Measurements from ENCODE around the gene DAB1.

Gene DAB1

DNA sequence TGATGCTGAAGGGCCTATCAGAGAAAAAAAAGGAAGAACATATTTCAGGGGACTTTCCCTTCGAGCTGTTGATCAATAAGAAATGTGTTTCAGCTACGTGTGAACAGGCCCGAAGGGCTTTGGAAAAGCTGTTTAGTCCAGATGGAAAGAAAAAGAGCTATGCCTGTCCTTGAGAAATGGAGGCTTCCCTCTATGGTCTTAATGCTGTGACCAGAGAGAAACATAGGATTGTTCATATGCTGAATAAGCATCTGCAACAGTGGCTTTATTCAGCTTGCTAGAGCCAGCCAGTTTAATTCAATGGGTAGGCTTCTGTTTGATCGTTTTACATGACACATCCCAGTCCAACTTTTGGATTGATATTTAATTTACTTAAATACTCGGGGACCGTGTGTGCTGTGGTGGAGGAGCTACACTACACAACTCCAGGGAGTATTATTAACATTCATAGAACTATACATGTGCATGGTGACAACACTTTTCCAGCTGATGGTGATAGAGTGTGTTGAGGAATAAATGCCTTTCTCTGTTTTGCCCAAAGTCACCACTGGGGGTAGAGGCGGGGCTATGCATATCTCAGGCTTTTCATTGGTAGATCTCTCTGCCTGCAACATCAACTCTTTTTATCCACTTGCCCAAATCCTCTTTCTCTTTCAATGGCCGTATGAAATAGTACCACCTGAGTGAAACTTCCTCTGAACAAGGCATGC, 351.3 kb downstream of the DAB1 start:
- H3K27ac ChIP-seq = no peak overlapping the region
- TF ChIP-seq, protein P1, sequence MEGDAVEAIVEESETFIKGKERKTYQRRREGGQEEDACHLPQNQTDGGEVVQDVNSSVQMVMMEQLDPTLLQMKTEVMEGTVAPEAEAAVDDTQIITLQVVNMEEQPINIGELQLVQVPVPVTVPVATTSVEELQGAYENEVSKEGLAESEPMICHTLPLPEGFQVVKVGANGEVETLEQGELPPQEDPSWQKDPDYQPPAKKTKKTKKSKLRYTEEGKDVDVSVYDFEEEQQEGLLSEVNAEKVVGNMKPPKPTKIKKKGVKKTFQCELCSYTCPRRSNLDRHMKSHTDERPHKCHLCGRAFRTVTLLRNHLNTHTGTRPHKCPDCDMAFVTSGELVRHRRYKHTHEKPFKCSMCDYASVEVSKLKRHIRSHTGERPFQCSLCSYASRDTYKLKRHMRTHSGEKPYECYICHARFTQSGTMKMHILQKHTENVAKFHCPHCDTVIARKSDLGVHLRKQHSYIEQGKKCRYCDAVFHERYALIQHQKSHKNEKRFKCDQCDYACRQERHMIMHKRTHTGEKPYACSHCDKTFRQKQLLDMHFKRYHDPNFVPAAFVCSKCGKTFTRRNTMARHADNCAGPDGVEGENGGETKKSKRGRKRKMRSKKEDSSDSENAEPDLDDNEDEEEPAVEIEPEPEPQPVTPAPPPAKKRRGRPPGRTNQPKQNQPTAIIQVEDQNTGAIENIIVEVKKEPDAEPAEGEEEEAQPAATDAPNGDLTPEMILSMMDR (conservative IDR thresholded peaks at IDR 0.05) = no peak

DNA sequence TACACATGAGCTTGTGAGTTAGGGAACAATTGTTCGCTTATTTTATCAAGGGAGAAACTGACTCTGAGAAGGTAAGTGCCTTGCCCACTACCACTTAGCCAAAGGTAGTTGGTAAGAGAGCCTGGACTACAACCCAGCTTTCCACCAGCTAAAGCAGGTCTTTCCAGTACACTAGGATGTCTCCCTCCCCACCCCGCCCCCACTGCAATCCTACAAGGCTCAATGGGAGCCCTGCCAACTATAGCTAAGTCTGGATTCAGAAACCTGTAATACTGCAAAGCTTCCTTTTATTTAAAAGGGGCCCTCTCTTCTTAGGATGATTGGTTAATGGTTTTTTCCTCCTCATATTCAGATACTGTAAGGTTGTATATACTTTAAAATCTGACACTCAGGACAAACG, 356.0 kb downstream of the DAB1 start:
- TF ChIP-seq, protein P1 (conservative IDR thresholded peaks at IDR 0.05) = no peak
- H3K27ac ChIP-seq = peak overlapping the region; percentile 51

DNA sequence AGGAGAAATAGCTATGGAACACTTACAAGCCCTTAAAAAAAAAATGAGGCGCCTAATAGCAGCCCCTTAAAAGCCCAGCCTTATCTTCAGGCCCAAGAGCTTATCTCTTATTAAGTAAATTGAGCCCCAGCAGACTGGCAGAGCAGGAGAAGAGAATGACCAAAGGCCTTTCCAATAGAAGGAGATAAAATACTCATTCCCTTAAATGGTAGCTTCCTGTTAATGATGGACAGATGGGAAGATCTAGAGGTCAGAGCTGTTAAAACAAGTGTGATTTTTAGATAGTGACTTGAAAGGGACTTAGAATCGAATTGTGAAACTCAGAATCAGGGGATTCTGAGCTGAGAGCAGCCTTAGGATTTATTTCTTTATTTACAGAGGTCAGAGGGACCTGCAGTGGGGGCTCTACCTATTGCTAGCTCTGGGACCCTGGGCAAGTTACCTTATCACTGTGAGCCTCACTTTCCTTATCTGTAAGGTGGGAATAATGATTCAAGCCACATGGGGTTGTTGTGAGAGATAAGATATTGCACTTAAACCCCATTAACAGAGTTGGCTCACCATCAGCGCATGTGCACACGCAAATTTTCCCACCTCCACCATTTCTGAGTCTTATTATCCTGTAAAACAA, 356.8 kb downstream of the DAB1 start:
- H3K27ac ChIP-seq = peak overlapping the region; percentile 51
- TF ChIP-seq, protein P1 (conservative IDR thresholded peaks at IDR 0.05) = no peak

DNA sequence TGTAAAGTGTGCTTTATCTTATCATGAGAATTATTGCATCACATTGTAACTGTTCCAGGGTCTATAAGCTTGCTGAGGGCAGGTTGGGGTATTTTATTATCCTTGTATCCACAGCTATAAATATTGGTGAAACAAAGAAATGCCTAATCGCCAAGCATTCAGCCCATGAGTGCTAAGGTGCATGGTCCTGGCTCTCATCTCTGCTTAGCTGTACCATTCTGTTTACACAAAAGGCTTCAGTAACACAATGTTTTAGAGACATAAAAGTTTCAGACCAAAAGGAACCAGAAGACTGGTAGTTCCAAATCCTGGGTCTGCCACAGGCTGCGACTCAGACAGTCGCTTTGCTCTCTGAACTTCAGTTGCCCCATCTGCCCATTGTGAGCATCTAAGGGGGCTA, 358.4 kb downstream of the DAB1 start:
- peak overlapping the region; percentile 51 for H3K27ac ChIP-seq
- TF ChIP-seq, protein P1 (conservative IDR thresholded peaks at IDR 0.05) = no peak

DNA sequence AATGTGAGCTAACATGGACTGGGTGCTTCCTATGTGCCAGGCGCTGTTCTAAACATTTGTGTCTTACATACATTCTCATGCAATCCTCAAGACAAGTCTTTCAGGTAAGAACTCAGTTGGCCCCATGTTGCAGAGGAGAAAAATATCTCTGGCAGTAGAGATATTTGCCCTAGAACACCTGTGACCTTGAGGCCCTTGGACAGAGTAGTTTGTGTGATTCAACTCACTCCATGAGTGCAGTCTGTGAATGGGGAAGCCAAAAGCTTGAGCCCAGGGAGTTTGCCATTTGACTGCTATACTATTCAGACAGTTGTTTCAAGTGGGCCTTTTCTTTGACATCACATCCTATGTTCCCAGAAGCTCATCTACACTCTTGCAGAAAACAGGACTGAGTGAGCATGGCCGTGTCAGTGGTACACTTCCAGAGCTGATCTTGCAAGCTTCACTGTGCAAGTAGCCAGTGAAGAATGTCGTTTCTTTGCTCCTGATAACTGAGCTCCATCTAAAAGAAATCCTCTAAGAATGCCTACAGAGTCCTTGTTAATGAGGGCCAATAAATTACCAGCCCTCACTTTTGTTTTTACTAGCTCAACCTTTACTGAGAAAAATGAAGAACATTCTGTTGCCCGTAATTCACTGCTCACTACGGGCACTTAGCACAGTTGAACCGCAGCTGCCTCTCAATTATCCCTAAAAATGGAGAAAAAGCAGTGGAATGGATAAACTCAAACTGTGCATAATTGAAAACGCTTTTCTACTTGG, 359.3 kb downstream of the DAB1 start:
- H3K27ac ChIP-seq = peak overlapping the region; percentile 51
- TF ChIP-seq, protein P1 (conservative IDR thresholded peaks at IDR 0.05) = no peak

DNA sequence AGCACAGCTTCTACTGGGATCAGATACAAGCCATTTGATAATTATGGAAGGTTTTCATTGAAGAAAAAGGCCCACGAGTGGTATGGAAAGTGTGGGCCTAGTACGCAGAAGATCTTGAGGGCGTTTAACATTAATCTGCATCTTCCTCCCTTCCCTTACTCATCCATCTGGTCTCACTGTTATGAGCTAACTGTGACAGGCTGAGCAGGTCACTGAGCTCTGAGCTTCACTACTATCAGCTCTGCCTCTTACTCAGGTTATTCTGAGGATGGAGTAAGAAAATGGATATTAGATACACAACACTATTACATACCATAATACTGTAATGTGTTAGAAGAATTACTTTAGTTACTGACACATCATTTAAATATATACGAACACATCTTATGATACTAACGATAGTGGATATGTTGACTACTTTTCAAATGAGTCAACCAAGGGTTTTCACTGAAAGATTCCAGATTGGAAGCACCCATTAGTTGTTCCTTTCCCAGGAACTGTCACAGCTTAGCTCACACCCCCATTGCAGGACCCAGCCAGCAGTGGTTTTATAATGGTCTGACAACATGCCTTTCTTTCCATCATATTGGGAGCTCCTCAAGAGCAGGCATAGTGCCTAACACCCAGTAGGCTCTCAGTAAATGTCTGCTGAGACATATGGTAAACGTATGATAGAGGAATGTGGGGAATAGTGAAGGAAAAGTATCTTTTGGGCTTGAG, 360.3 kb downstream of the DAB1 start:
- TF ChIP-seq, protein P1 (conservative IDR thresholded peaks at IDR 0.05) = no peak
- H3K27ac ChIP-seq = no peak overlapping the region

DNA sequence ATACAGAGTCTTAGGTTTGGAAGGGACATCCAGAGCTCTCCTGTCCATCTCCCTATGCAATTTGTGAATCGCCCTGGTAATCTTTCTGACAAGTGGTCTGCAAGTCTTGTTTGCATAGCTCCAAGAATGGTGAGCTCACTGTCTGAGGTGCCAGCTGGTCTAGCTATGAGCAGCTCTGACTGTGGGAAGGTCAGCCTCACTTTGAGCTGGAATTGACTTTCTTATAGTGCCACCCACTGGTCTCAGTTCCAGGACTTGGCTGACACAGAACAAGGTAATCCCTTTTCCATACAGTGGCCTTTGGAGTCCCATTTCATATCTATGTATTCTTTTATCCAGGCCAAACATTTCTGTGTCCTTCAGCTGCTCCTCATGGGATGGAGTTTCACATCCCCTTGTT, 362.5 kb downstream of the DAB1 start:
- TF ChIP-seq, protein P1 (conservative IDR thresholded peaks at IDR 0.05) = peak; percentile 38
- H3K27ac ChIP-seq = no peak overlapping the region

Measured in VCaP (cell line).